Hepatocyte (in vitro differentiated cells): Measurements from ENCODE around the gene MTPN.

ENCODE experiments used
- EZH2 ChIP-seq: fragments of 200-600 bp; sonication (generic); IDR thresholded peaks from 2 replicates; pipeline ENCODE4 v1.6.1; 2016; ENCODE audit warnings: antibody characterized with exemption, mild to moderate bottlenecking, borderline replicate concordance
- EZH2phosphoT487 ChIP-seq: fragments of 200-600 bp; sonication (generic); IDR thresholded peaks from one replicate; pipeline ENCODE4 v1.6.1; 2018; ENCODE audit warnings: antibody characterized with exemption, mild to moderate bottlenecking, low read depth, moderate library complexity; ENCODE audit not compliant: unreplicated experiment, severe bottlenecking
- TF ChIP-seq, protein P1 (sequence below): fragments of 200-600 bp; sonication (generic); IDR thresholded peaks from 2 replicates; pipeline ENCODE4 v1.5.1; 2016; ENCODE audit warnings: antibody characterized with exemption, mild to moderate bottlenecking; ENCODE audit not compliant: poor library complexity

- TF ChIP-seq EZH2 (no peak), EZH2phosphoT487 (no peak)
- TF ChIP-seq, protein P1, sequence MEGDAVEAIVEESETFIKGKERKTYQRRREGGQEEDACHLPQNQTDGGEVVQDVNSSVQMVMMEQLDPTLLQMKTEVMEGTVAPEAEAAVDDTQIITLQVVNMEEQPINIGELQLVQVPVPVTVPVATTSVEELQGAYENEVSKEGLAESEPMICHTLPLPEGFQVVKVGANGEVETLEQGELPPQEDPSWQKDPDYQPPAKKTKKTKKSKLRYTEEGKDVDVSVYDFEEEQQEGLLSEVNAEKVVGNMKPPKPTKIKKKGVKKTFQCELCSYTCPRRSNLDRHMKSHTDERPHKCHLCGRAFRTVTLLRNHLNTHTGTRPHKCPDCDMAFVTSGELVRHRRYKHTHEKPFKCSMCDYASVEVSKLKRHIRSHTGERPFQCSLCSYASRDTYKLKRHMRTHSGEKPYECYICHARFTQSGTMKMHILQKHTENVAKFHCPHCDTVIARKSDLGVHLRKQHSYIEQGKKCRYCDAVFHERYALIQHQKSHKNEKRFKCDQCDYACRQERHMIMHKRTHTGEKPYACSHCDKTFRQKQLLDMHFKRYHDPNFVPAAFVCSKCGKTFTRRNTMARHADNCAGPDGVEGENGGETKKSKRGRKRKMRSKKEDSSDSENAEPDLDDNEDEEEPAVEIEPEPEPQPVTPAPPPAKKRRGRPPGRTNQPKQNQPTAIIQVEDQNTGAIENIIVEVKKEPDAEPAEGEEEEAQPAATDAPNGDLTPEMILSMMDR, result no peak
Measured at GRCh38 chr7:135899458-135900064, 77.6 kb downstream of the MTPN start.
